Effector memory CD4-positive, alpha-beta T cell (primary cell): ENCODE results near the gene FIS1.

ENCODE experiments used
- DNase-seq, 3 donors: peaks; one replicate each; pipeline ENCODE4 v3.0.0-alpha.2; 2020
- H3K27ac ChIP-seq: 2 replicates; pipeline ENCODE4 v1.7.0; 2013; ENCODE audit warnings: mild to moderate bottlenecking, low read length, moderate library complexity; ENCODE audit not compliant: insufficient read depth, poor library complexity, severe bottlenecking
- H3K27me3 ChIP-seq: replicated peaks from 2 replicates; pipeline ENCODE4 v1.7.0; 2013; ENCODE audit warnings: mild to moderate bottlenecking, low read length; ENCODE audit not compliant: insufficient read depth, control insufficient read depth, poor library complexity, severe bottlenecking
- H3K36me3 ChIP-seq: 2 replicates; pipeline ENCODE4 v1.7.0; 2013; ENCODE audit warnings: mild to moderate bottlenecking, low read length, moderate library complexity; ENCODE audit not compliant: control insufficient read depth, insufficient read depth
- H3K4me1 ChIP-seq: 2 replicates; pipeline ENCODE4 v1.7.0; 2013; ENCODE audit warnings: low read length, mild to moderate bottlenecking; ENCODE audit not compliant: control insufficient read depth, insufficient read depth, poor library complexity, severe bottlenecking
- H3K4me3 ChIP-seq: 2 replicates; pipeline ENCODE4 v1.7.0; 2013; ENCODE audit warnings: low read length, low read depth, mild to moderate bottlenecking; ENCODE audit not compliant: insufficient read depth, poor library complexity, severe bottlenecking
- H3K9me3 ChIP-seq: 2 replicates; pipeline ENCODE4 v1.7.0; 2013; ENCODE audit warnings: mild to moderate bottlenecking, low read length, moderate library complexity; ENCODE audit not compliant: control insufficient read depth

The FIS1 gene

DNA sequence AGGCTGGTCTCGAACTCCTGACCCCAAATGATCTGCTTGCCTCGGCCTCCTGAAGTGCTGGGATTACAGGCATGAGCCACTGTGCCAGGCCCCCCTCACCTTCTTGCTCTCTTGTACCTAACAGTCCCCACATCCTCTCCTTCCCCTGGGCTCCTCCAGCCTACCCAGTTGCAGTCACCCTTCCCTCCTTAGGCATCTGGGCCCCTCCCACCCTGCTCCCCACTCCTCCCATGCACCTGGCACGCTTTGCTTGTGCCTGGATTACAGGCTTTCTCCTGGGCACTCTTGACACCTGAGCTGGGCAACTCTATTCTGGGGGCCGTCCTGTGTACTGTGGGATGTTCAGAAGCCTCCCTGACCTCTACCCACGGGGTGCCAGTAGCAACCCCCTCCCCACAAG, 10.2 kb downstream of the FIS1 start:
- no peak for DNase-seq
- H3K27me3 ChIP-seq = no peaks in the 10 kb centered on the region
- no peak overlapping the region for H3K27ac ChIP-seq
- no peaks in the 10 kb centered on the region for H3K9me3 ChIP-seq
- H3K36me3 ChIP-seq = peaks cover 24% of the 10 kb centered on the region
- H3K4me3 ChIP-seq = no peak overlapping the region
- H3K4me1 ChIP-seq = no peaks in the 10 kb centered on the region

- Histone ChIP-seq H3K27ac (no peak overlapping the region), H3K4me3 (no peak overlapping the region), H3K9me3 (no peaks in the 10 kb centered on the region), H3K4me1 (no peaks in the 10 kb centered on the region), H3K36me3 (peaks cover 19% of the 10 kb centered on the region), H3K27me3 (no peaks in the 10 kb centered on the region)
- no peak for DNase-seq
These were observed 10.9 kb downstream of the FIS1 start for GRCh38 chr7:101233907-101234547.

GRCh38 chr7:101232141-101232850, 12.6 kb downstream of the FIS1 start:
- Histone ChIP-seq H3K9me3 (no peaks in the 10 kb centered on the region), H3K36me3 (peaks cover 5% of the 10 kb centered on the region), H3K27me3 (no peaks in the 10 kb centered on the region), H3K4me3 (no peak overlapping the region), H3K4me1 (no peaks in the 10 kb centered on the region), H3K27ac (no peak overlapping the region)
- DNase-seq = no peak

DNA sequence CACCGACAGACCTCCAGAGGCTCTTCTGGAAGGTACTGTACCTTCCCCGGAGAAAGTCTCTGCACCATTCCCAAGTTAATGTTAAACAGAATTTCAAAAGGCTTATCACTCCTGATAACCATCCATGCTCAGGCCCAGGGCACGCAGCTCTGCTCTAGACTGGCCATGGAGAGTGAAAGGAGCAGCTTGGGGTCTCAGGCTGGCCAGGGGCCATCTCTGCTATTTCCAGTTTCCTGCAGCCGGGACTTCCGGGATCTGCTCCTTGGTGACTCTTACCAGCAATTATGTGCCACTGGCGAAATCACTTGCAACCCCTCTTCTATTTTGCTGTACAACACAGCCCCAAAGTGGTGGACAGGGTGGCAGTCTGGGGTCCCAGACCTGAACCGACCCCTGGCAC, 13.2 kb downstream of the FIS1 start:
- H3K27me3 ChIP-seq = no peaks in the 10 kb centered on the region
- H3K4me3 ChIP-seq = no peak overlapping the region
- no peaks in the 10 kb centered on the region for H3K9me3 ChIP-seq
- no peak for DNase-seq
- H3K36me3 ChIP-seq = no peaks in the 10 kb centered on the region
- no peaks in the 10 kb centered on the region for H3K4me1 ChIP-seq
- no peak overlapping the region for H3K27ac ChIP-seq

- H3K36me3 ChIP-seq = peaks cover 33% of the 10 kb centered on the region
- no peak for DNase-seq
- no peaks in the 10 kb centered on the region for H3K9me3 ChIP-seq
- no peaks in the 10 kb centered on the region for H3K4me1 ChIP-seq
- no peak overlapping the region for H3K27ac ChIP-seq
- no peak overlapping the region for H3K4me3 ChIP-seq
- no peaks in the 10 kb centered on the region for H3K27me3 ChIP-seq
These were observed 18.2 kb downstream of the FIS1 start for GRCh38 chr7:101226721-101227120.

GRCh38 chr7:101225650-101226049, 19.2 kb downstream of the FIS1 start:
- no peak for DNase-seq
- H3K27ac ChIP-seq = no peak overlapping the region
- H3K36me3 ChIP-seq = peaks cover 35% of the 10 kb centered on the region
- H3K4me1 ChIP-seq = no peaks in the 10 kb centered on the region
- H3K27me3 ChIP-seq = no peaks in the 10 kb centered on the region
- H3K4me3 ChIP-seq = no peak overlapping the region
- no peaks in the 10 kb centered on the region for H3K9me3 ChIP-seq

GRCh38 chr7:101223528-101223927, 21.4 kb downstream of the FIS1 start:
- no peaks in the 10 kb centered on the region for H3K27me3 ChIP-seq
- no peak overlapping the region for H3K27ac ChIP-seq
- DNase-seq = no peak
- H3K4me1 ChIP-seq = peaks cover 9% of the 10 kb centered on the region
- H3K36me3 ChIP-seq = peaks cover 35% of the 10 kb centered on the region
- no peak overlapping the region for H3K4me3 ChIP-seq
- no peaks in the 10 kb centered on the region for H3K9me3 ChIP-seq

DNA sequence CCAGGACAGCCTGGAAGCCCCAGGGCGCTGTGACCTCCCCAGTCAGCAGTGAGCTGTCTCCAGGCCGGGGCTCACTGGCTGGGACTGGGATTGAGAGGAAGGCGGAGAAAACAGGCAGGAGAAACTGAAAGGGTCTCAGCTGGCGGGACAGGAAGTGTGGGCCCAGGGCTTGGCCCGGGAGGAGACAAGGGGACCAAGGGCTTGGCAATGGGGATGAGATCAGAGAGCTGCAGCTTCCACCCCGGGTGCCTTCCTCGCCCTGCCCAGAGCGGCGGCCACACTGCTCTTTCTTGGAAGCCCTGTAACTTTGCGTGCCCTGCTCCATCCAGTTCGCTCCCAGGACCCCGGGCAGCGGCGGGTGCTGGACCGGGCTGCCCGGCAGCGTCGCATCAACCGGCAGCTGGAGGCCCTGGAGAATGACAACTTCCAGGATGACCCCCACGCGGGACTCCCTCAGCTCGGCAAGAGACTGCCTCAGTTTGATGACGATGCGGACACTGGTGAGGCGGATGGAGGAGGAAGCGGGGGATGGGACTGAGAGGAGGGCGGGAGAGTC, 22.5 kb downstream of the FIS1 start:
- Histone ChIP-seq H3K27ac (no peak overlapping the region), H3K36me3 (peaks cover 35% of the 10 kb centered on the region), H3K27me3 (no peaks in the 10 kb centered on the region), H3K4me1 (peaks cover 14% of the 10 kb centered on the region), H3K9me3 (no peaks in the 10 kb centered on the region), H3K4me3 (no peak overlapping the region)
- DNase-seq = no peak

GRCh38 chr7:101220295-101220694, 24.6 kb downstream of the FIS1 start:
- Histone ChIP-seq H3K27me3 (no peaks in the 10 kb centered on the region), H3K27ac (no peak overlapping the region), H3K9me3 (no peaks in the 10 kb centered on the region), H3K36me3 (peaks cover 33% of the 10 kb centered on the region), H3K4me1 (peaks cover 23% of the 10 kb centered on the region), H3K4me3 (no peak overlapping the region)
- DNase-seq = no peak
